ENCODE data around the gene HAUS7.

HAUS7 gene

GRCh38 chrX:153433161-153433680 is 37.2 kb downstream of the HAUS7 start:
- no peak for DNase-seq

- no peak for DNase-seq
These were observed 39.6 kb downstream of the HAUS7 start for GRCh38 chrX:153430796-153431195.

- no peak for DNase-seq
These were observed 44.2 kb downstream of the HAUS7 start for GRCh38 chrX:153426204-153426603.

- no peak for DNase-seq
These were observed 46.7 kb downstream of the HAUS7 start for GRCh38 chrX:153423652-153424051.

- DNase-seq, result no peak
These were observed 48.5 kb downstream of the HAUS7 start for GRCh38 chrX:153421856-153422255.

- no peak for DNase-seq
These were observed 49.4 kb downstream of the HAUS7 start for GRCh38 chrX:153420851-153421599.

- DNase-seq, result no peak
These were observed 52.7 kb downstream of the HAUS7 start for GRCh38 chrX:153417637-153418036.

GRCh38 chrX:153416781-153417450 is 53.5 kb downstream of the HAUS7 start:
- DNase-seq, result no peak

- DNase-seq, result no peak
These were observed 55.4 kb downstream of the HAUS7 start for GRCh38 chrX:153414856-153415510.

GRCh38 chrX:153413731-153414130 is 56.6 kb downstream of the HAUS7 start:
- no peak for DNase-seq

GRCh38 chrX:153412746-153413720 is 57.3 kb downstream of the HAUS7 start:
- DNase-seq, result no peak

- DNase-seq, result no peak
These were observed 58.3 kb downstream of the HAUS7 start for GRCh38 chrX:153411988-153412574.

- DNase-seq, result peak; percentile 18 to 37
These were observed 59.0 kb downstream of the HAUS7 start, which contains the start of gene ZFP92 for GRCh38 chrX:153411255-153411987. TSS of gene ZFP92 (plus strand) at chrX:153411472. CDS start at chrX:153418323, 6,851 bp downstream.

- no peak for DNase-seq
These were observed 59.5 kb downstream of the HAUS7 start for GRCh38 chrX:153410888-153411254.

- no peak for DNase-seq
These were observed 60.0 kb downstream of the HAUS7 start for GRCh38 chrX:153410373-153410772.

GRCh38 chrX:153409414-153410101 is 60.8 kb downstream of the HAUS7 start:
- no peak for DNase-seq

- DNase-seq, result no peak
These were observed 61.5 kb downstream of the HAUS7 start for GRCh38 chrX:153408871-153409351.

GRCh38 chrX:153408221-153408721 is 62.1 kb downstream of the HAUS7 start:
- DNase-seq, result no peak

GRCh38 chrX:153407736-153408135 is 62.6 kb downstream of the HAUS7 start:
- no peak for DNase-seq

GRCh38 chrX:153406903-153407302 is 63.5 kb downstream of the HAUS7 start:
- DNase-seq, result no peak

Measured in CD4-positive, alpha-beta T cell treated with Interleukin-4 for 1 hour (primary cell).